NCI-H460 (cell line): ENCODE data around the gene CRIP2. TPM values are rescaled to one million over a fixed set of nuclear protein-coding genes. Genes with fewer than 3 reads are reported as not detected.

ENCODE experiments used
- DNase-seq: peaks from one replicate; pipeline ENCODE4 v3.0.0-alpha.2; 2016; ENCODE audit warnings: low read depth; ENCODE audit errors: extremely low read depth
- total RNA-seq: library from RNA; depleted of rRNA; stranded (reverse); fragments of >200 nt; shearing (Covaris generic); gene quantifications from 2 replicates; pipeline ENCODE4 v1.2.3, GENCODE V29; 2014; rRNA removed

The CRIP2 gene
- total RNA-seq, 1 experiment from 2014 or later: 13.6 TPM

- DNase-seq: no peak
Observed at GRCh38 chr14:105519946-105520698, 45.5 kb downstream of the CRIP2 start.

- DNase-seq: no peak
Observed at GRCh38 chr14:105525326-105525725, 50.7 kb downstream of the CRIP2 start.

GRCh38 chr14:105525861-105526775 lies 51.5 kb downstream of the CRIP2 start, which contains the start of gene TMEM121:
TSS of gene TMEM121 (plus strand) at chr14:105526583. CDS start at chr14:105528835, 2,252 bp downstream.
- DNase-seq: no peak

- no peak for DNase-seq
Observed at GRCh38 chr14:105526776-105527380, 52.3 kb downstream of the CRIP2 start.

GRCh38 chr14:105527381-105527825 lies 52.8 kb downstream of the CRIP2 start:
- DNase-seq: no peak

- DNase-seq: peak; percentile 69
Observed at GRCh38 chr14:105527826-105528585, 53.4 kb downstream of the CRIP2 start.

- DNase-seq: no peak
Observed at GRCh38 chr14:105528586-105529318, 54.1 kb downstream of the CRIP2 start.

- DNase-seq: no peak
Observed at GRCh38 chr14:105529319-105529568, 54.6 kb downstream of the CRIP2 start.

Other genes with a start within 250 kb of the CRIP2 start
- gene BTBD6, start 226.3 kb upstream of the CRIP2 start, total RNA-seq: 15.3 and 16.2 TPM in 2 replicates
- gene BRF1, start 173.8 kb upstream of the CRIP2 start, total RNA-seq: 16.0 and 17.1 TPM in 2 replicates
- gene PACS2, start 160.1 kb upstream of the CRIP2 start, total RNA-seq: 30.6 and 30.7 TPM in 2 replicates
- 0.49 and 0.50 TPM in 2 replicates for gene TEX22, start 76.3 kb upstream of the CRIP2 start, total RNA-seq
- gene MTA1, start 55.0 kb upstream of the CRIP2 start, total RNA-seq: 68.0 and 77.9 TPM in 2 replicates
- 65.3 and 85.6 TPM in 2 replicates for gene CRIP1, start 12.1 kb downstream of the CRIP2 start, total RNA-seq
- 21.3 and 23.1 TPM in 2 replicates for gene TEDC1, start 16.4 kb downstream of the CRIP2 start, total RNA-seq
- 1.9 and 3.1 TPM in 2 replicates for gene TMEM121, start 51.8 kb downstream of the CRIP2 start, total RNA-seq